ENCODE results near the gene ZBTB39.
"Not testable (repeated sequence)": the region's sequence is repeated elsewhere in the genome, so short reads cannot be mapped to it uniquely, and the experiment has no call there.

The ZBTB39 gene

GRCh38 chr12:56978397-56979138 lies 27.8 kb downstream of the ZBTB39 start:
- DNase-seq, result no peak

- DNase-seq, result not testable (repeated sequence)
Measured at GRCh38 chr12:56977361-56977760, 29.0 kb downstream of the ZBTB39 start.

GRCh38 chr12:56974224-56974623 lies 32.1 kb downstream of the ZBTB39 start:
- not testable (repeated sequence) for DNase-seq

GRCh38 chr12:56968910-56969309 lies 37.4 kb downstream of the ZBTB39 start:
- not testable (repeated sequence) for DNase-seq

GRCh38 chr12:56965997-56966642 lies 40.2 kb downstream of the ZBTB39 start:
- not testable (repeated sequence) for DNase-seq

GRCh38 chr12:56965124-56965523 lies 41.2 kb downstream of the ZBTB39 start:
- DNase-seq, result not testable (repeated sequence)

- not testable (repeated sequence) for DNase-seq
Measured at GRCh38 chr12:56963557-56963956, 42.8 kb downstream of the ZBTB39 start.

GRCh38 chr12:56962247-56962646 lies 44.1 kb downstream of the ZBTB39 start:
- not testable (repeated sequence) for DNase-seq

GRCh38 chr12:56958422-56958821 lies 47.9 kb downstream of the ZBTB39 start:
- DNase-seq, result no peak

- no peak for DNase-seq
Measured at GRCh38 chr12:56957229-56958052, 48.9 kb downstream of the ZBTB39 start, which contains the start of gene RDH16. Gene RDH16 (minus strand): TSS chr12:56957608. CDS start chr12:56957462, 146 bp downstream.

GRCh38 chr12:56955631-56956256 lies 50.6 kb downstream of the ZBTB39 start:
- DNase-seq, result no peak

GRCh38 chr12:56954958-56955355 lies 51.4 kb downstream of the ZBTB39 start:
- DNase-seq, result no peak

- no peak for DNase-seq
Measured at GRCh38 chr12:56954057-56954957, 52.0 kb downstream of the ZBTB39 start.

GRCh38 chr12:56953314-56953713 lies 53.0 kb downstream of the ZBTB39 start:
- no peak for DNase-seq

GRCh38 chr12:56951582-56952339 lies 54.6 kb downstream of the ZBTB39 start:
- no peak for DNase-seq

- no peak for DNase-seq
Measured at GRCh38 chr12:56948881-56949280, 57.5 kb downstream of the ZBTB39 start.
